Neural crest cell (in vitro differentiated cells): ENCODE results near the gene TWF2. TPM values are rescaled to one million over a fixed set of nuclear protein-coding genes. Genes with fewer than 3 reads are reported as not detected.

Experiments used
- DNase-seq: peaks from one replicate; pipeline ENCODE4 v3.0.0; 2021; ENCODE audit warnings: low read depth, mixed read lengths, low spot score
- H3K27ac Mint-ChIP-seq: one replicate; pipeline ENCODE4 v1.8.0; 2021; ENCODE audit warnings: mild to moderate bottlenecking, mixed read lengths; ENCODE audit not compliant: unreplicated experiment
- H3K27me3 Mint-ChIP-seq: 2 replicates; pipeline ENCODE4 v1.8.0; 2021; ENCODE audit warnings: low read depth, mild to moderate bottlenecking, mixed read lengths
- H3K36me3 Mint-ChIP-seq: 2 replicates; pipeline ENCODE4 v1.8.0; 2021; ENCODE audit warnings: low read depth, mild to moderate bottlenecking, mixed read lengths
- H3K4me1 Mint-ChIP-seq: 2 replicates; pipeline ENCODE4 v1.8.0; 2021; ENCODE audit warnings: mixed read lengths
- H3K4me3 Mint-ChIP-seq: one replicate; pipeline ENCODE4 v1.8.0; 2021; ENCODE audit warnings: mild to moderate bottlenecking, mixed read lengths
- H3K9me3 Mint-ChIP-seq: 2 replicates; pipeline ENCODE4 v1.8.0; 2021; ENCODE audit warnings: mixed read lengths
- CTCF ChIP-seq: fragments of 200-600 bp; sonication (generic); conservative IDR thresholded peaks from 2 replicates; pipeline ENCODE4 v1.5.0; 2021; ENCODE audit warnings: antibody characterized with exemption, mild to moderate bottlenecking
- total RNA-seq: library from RNA; stranded (reverse); gene quantifications from 2 replicates; pipeline ENCODE4 v1.2.1, GENCODE V29; 2021

TWF2 gene
- total RNA-seq, 1 donor from 2014 or later = 31.7 TPM

DNA sequence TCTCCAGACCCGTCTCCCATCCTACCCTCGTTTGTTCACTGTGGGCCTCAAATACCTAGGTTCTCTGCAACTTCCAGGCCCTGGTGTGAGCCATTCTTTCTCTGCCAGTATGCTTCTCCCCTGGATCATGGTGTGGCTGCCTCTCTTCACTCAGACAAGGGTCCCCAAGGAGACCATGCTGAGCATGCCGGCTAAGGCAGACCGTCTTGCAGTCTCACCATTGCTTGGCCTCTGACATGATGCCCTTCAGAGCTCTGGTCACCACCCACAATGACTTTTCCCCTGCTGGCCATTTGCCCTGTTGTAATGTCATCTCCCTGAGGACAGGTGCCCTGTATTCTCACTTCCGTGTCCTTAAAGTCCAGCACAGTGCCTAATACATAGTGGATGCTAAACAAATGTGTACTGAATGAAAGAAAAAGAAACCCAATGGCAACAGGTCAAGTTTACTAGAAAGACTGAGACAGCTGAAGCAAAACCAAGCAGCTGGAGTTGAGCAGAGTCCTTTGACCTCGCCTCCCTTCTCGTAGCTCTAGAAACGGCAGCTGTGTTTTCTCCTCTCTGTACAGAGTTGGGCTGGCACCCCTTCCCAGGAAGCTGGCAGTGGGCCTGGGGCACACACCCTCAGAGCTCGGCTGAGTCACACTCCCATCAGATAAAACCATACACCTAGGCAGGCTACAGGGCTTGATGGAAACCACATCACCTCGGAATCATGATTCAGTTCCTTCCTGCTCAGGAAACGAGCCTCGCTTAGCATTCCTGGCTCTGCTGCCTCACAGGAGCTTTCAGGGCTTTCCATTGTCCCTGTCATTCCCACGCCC is 22.2 kb downstream of the TWF2 start:
- H3K9me3 Mint-ChIP-seq = no peaks in the 10 kb centered on the region
- H3K36me3 Mint-ChIP-seq = peaks cover 15% of the 10 kb centered on the region
- H3K27me3 Mint-ChIP-seq = no peaks in the 10 kb centered on the region
- TF ChIP-seq CTCF = no peak
- no peak overlapping the region for H3K4me3 Mint-ChIP-seq
- H3K27ac Mint-ChIP-seq = no peak overlapping the region
- DNase-seq = no peak
- H3K4me1 Mint-ChIP-seq = peaks cover 4% of the 10 kb centered on the region

DNA sequence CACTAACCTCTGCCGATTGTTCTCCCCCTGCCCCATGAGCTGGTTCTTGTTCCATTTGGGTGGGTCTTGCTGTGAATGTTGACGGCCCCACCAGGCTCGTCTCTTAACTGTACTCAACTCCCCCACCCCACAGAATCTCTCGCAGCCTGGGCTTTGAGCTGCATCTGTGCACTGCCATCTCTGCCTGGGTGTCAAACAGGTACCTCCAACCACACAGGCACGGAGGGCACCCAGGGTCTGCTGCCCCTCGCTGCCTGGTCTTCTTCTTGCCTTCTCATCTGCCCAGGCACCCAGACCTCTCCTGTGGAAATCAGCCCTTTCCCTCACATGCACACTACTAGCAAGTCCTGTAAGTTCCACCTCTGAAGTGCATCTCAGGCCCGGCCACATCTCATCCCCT is 23.6 kb downstream of the TWF2 start:
- no peak for DNase-seq
- H3K27me3 Mint-ChIP-seq = no peaks in the 10 kb centered on the region
- TF ChIP-seq CTCF = no peak
- H3K27ac Mint-ChIP-seq = no peak overlapping the region
- peaks cover 15% of the 10 kb centered on the region for H3K36me3 Mint-ChIP-seq
- no peak overlapping the region for H3K4me3 Mint-ChIP-seq
- H3K9me3 Mint-ChIP-seq = no peaks in the 10 kb centered on the region
- peaks cover under 1% of the 10 kb centered on the region for H3K4me1 Mint-ChIP-seq

DNA sequence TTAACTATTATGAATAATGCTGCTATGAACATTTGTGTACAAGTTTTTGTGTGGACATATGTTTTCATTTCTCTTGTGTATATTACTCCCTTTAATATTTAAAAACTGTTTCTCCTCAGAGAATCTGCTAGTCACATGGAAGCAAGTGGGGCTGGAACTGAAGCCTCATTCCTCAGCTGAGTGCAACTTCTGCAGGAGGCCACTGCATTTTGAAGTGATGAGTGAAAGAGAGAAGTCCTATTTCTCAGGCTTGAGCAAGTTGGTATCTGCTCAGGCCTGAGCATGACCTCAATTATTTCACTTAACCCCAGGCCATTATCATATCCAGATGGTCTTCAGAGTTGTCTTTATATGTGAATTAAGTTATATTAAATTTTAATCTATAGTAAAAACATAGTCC is 25.1 kb downstream of the TWF2 start:
- H3K4me1 Mint-ChIP-seq = no peaks in the 10 kb centered on the region
- no peak for DNase-seq
- H3K9me3 Mint-ChIP-seq = no peaks in the 10 kb centered on the region
- TF ChIP-seq CTCF = no peak
- H3K4me3 Mint-ChIP-seq = no peak overlapping the region
- no peaks in the 10 kb centered on the region for H3K27me3 Mint-ChIP-seq
- H3K36me3 Mint-ChIP-seq = peaks cover 18% of the 10 kb centered on the region
- no peak overlapping the region for H3K27ac Mint-ChIP-seq

DNA sequence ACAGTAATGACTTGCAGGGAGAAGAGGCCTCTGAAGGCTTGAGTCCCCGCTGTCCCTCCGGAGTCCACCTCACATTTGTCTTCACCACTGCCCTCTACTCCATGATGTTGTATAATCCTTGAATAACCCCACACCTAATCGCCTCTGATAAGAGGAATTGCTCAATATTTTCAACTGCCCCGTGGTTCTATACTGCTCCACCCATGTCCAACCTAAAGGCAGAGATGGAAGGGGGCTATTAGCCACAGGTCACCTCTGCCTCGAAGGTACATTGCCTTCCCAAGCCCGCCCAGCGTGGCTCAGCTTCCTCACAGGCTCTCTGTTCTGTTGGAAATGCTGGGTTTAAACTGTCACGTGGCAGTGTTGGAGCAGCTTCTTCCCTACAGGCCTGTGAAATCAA is 26.0 kb downstream of the TWF2 start:
- H3K27me3 Mint-ChIP-seq = no peaks in the 10 kb centered on the region
- peaks cover 21% of the 10 kb centered on the region for H3K36me3 Mint-ChIP-seq
- H3K4me1 Mint-ChIP-seq = no peaks in the 10 kb centered on the region
- H3K27ac Mint-ChIP-seq = no peak overlapping the region
- DNase-seq = no peak
- no peak overlapping the region for H3K4me3 Mint-ChIP-seq
- H3K9me3 Mint-ChIP-seq = no peaks in the 10 kb centered on the region
- TF ChIP-seq CTCF = no peak

DNA sequence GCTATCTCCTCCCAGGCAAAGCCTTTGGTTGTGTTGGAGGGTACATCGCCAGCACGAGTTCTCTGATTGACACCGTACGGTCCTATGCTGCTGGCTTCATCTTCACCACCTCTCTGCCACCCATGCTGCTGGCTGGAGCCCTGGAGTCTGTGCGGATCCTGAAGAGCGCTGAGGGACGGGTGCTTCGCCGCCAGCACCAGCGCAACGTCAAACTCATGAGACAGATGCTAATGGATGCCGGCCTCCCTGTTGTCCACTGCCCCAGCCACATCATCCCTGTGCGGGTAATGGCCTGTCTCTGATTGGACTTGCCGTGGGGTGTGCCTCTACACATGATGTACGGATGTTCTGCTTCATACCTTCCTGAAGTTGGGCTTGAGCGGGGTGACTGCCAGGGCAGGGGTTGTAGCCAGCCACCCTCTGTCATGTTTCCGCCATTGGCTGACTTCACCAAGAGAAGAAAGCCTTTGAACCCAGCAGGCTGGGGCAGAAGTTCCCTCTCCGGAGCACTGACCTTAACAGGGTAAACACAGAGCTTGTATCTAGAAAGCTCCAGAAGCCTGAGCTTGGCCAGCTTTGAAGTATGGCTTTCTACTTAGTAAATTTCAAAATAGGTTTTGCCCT is 27.6 kb downstream of the TWF2 start:
- no peak overlapping the region for H3K4me3 Mint-ChIP-seq
- TF ChIP-seq CTCF = no peak
- H3K36me3 Mint-ChIP-seq = peaks cover 31% of the 10 kb centered on the region
- H3K9me3 Mint-ChIP-seq = no peaks in the 10 kb centered on the region
- no peak overlapping the region for H3K27ac Mint-ChIP-seq
- no peaks in the 10 kb centered on the region for H3K4me1 Mint-ChIP-seq
- no peaks in the 10 kb centered on the region for H3K27me3 Mint-ChIP-seq
- no peak for DNase-seq
